Measurements from ENCODE around the gene SMC6.
A peak's percentile ranks its signal among the peaks of the same experiment; 100 is the strongest.

The SMC6 gene

GRCh38 chr2:17759805-17760204 is 6.2 kb upstream of the SMC6 start:
- no peak for DNase-seq

- no peak for DNase-seq
These were observed 4.5 kb upstream of the SMC6 start for GRCh38 chr2:17758118-17758517.

DNA sequence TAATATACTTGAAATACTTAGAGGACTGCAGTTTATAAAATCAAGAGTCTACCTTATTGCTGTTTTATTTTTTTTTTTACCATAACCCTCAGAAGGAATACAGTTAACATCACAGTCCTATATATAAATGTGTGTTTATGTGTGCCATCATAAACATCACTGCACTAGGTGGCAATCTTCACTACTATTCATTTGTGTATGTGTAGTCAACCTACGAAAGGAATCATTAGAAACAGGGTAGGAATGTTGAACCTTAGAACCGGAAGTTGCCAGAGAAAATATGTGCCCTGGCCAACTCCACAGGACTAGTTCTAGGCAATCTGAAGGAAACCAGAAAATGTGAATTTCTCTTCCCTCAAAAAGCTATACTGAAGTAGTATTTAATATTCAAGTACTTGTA is 3.7 kb upstream of the SMC6 start:
- DNase-seq, result no peak

GRCh38 chr2:17756668-17757067 is 3.1 kb upstream of the SMC6 start:
- no peak for DNase-seq

DNA sequence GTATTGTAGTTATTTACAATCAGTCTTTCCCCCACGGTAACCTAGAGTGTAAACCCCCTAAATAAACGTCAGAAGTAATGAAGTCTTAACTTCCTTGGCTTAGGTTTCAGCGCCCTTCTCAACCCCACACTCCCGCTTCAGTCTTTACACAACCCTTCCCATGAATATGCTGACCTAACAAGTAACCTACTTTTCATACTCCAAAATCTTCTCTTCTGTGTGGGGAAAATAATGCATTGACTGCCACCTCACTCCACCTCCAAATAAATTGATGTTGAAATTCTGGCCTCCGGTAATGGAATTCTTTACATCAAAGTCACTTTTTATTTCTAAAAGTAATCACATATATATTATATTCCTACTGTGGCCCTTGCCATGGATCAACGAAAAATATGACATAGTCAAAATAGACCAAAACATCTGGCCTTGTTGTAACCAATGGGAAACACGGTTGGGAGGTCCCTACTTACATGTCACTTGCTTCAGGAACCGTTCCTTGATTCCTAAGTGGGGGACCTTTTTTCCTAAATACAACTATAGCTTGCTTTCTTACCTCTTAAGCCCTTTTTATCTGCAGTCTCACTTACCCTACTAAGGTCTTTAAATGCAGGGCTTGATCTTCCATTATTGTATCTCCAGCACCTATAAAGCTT is 1.3 kb upstream of the SMC6 start:
- no peak for DNase-seq

DNA sequence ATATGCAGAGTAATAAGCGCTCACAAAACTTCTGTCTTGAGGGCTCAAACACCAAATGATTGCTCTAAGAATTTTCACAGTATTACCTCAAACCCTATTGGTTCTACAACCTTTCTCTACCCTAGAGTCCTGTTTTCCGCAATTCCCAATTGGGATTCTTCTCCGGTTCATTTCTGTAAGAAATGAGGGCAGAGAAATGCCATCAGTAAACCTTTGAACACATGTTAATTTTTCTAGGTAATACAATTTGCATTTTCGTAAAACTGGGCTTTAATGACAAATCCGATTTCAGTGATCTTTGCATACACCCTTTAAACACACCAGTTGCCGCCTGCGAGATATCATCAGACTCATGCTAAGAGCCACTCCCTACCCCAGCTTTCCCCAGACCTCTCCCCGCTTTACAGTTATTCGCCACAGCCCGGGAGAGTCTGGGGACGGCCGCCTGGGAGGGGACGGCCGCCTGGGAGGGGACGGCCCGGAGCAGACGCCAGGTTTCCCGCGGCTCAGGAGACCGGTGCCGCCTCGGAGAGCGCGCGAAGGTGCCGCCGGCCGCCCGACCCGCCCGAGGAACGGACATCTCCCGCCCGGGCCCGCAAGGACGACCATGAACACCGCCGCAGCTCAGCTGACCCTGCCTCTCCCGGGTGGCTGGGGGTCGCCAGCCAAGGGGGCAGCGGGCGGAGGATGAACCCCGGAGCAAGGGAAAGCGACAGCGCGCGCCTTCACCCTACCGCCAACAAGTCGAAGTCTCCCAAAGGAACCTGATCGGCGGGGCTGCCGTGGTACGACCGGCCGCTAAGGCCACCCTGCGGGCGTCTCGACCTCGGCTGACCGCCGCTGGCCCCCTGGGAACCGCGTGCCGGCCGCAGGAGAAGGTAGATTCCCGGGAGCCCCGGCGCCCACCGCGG is 463 bp downstream of the SMC6 start:
- peak; percentile 93 for DNase-seq

- no peak for DNase-seq
These were observed 1.4 kb downstream of the SMC6 start for GRCh38 chr2:17752246-17752645.

DNA sequence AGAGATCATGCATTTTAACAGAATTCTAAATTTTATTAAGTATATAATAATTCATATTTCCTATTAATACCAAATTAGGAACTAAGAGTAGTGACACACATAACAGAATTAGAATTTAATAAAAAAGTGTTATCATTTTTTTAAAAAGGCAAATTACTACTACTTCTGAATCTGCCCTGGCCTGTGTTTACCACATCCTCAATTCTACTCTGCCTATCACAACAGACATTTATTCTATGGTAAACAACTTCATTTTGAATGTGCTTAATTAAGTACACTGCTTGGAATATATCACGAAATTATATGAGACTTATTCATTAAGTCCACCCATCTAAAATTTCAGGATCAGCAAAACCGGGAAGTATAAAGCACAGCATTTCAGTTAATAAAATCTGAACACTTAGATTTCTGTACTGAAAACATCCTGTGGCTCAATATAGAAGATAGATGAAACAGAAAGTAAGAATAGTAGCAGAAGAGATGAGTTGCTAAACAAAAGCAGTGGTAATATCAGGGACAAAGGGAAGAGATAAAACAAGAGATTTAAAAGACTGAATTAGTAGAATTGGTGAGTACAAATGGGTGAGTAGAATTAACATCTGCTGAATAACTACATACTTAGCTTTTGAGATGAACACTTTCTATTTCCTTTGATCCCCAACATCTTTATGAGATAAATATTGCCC is 3.7 kb downstream of the SMC6 start:
- DNase-seq, result no peak

GRCh38 chr2:17748745-17749144 is 4.9 kb downstream of the SMC6 start:
- no peak for DNase-seq

DNA sequence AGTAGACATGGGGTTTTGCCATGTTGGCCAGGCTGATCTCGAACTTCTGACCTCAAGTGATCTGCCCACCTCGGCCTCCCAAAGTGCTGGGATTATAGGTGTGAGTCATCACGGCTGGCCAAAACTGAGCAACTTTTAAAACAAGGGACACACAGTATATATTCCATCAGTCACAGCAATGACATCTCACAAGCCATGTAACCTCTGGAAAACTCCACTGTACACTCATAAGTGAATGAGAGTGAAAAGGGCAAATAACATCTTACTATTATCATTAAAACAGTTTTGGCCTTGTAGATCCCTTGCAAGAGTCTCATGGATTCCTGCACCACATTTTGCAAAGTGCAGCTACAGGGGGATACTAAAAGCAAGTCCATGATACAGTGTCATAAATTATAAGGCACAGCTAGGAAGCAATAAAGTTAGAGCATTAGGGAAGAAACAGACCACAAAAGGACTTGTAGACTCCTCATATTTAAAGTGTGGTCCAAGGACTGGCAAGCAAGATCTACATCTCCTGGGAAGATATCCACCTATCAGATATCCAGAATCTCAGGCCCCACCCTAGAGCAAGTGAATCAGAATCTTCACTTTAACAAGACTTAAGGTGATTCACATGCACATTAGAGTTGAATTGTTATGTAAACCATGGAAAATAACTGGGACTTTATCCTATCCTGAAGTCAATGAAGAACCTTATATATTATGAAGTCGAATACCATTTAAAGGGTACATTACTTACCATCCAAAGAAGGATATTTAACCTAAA is 5.7 kb downstream of the SMC6 start:
- DNase-seq, result no peak

GRCh38 chr2:17740203-17740602 is 13.4 kb downstream of the SMC6 start:
- no peak for DNase-seq

DNA sequence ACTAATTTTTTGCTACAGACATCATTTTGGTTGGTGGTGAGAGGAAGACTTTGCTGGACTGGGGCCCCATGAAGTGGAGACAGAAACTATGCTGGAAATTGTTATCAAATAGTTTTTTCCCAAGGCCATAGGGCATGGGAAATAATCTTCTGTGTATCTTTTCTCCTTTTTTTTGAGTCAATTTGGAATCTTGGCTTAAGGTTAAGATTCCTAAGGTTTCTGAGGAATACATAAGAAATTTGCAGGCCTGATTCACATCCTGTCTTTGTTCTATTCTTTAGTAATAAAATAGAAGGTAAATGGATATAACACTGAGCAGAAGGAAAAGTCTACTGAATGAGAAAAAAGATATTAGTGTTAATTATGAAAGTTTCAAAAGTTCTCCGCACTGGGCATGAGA is 16.6 kb downstream of the SMC6 start:
- DNase-seq, result no peak

DNA sequence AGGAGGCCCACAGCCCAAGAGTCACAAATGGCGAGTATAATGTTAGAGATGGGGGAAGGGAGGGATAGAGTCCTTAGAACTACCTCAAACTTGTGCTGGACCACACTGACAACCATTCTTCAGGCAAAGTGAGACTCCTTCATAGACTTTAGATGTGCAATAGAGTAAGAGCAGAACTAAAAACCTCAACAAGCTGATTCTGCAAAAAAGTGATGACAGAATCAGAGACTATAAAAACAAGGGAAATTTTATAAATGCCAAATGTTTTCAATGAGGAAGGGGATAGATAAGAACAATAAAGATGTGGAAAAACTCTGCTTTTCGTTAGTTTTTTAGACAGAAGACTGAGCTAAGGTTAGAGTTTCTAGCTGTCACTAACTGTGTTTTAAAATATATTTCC is 17.7 kb downstream of the SMC6 start:
- DNase-seq, result no peak

DNA sequence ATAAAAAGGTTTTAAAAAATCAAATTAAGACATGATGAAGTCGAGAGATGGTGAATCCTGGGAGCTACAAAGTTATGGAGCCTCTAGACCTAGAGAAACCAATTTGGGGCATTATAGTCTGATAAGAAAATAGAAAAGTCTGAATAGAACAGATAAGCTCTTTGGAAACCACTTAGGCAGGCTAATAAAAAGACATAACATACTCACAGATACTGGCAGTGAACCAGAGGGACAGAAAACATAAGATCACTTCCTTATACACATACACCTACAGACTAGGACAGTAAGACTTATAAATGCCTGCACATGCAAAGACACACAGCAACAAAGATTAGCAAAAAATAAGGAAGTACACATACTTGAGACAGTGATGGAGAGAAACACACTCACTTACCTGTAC is 20.0 kb downstream of the SMC6 start:
- DNase-seq, result no peak

DNA sequence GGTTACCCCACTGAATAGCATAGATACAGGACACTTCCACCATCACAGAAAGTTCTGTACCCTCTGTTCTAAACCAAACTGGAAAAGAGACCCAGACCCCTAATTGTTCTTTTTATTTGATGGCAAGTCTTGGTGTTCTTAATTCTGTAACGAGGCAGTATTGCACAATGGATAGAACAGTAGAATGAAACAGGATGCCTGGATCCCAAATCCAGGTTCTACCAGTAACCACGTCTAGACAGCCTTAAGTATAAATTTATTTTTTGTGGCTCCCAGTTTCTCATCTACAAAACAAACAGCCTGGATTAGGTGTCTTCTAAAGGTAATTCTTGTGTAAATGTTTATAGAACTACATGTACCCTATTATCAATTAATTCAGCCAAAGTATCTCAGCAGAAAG is 23.7 kb downstream of the SMC6 start:
- DNase-seq, result no peak

DNA sequence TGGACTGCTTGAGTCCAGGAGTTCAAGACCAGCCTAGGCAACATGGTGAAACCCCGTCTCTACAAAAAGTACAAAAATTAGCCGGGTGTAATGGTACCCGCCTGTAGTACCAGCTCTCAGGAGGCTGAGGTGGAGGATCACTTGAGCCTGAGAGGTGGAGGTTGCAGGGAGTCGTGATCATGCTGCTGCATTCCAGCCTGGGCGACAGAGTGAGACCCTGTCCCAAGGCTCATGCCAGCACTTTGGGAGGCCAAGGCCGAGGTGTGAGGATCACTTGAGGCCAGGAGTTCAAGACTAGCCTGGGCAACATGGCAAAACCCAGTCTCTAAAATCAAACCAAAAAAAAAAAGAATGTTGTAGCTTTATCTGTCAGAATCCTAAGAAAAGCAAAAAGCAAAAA is 25.4 kb downstream of the SMC6 start:
- no peak for DNase-seq

DNA sequence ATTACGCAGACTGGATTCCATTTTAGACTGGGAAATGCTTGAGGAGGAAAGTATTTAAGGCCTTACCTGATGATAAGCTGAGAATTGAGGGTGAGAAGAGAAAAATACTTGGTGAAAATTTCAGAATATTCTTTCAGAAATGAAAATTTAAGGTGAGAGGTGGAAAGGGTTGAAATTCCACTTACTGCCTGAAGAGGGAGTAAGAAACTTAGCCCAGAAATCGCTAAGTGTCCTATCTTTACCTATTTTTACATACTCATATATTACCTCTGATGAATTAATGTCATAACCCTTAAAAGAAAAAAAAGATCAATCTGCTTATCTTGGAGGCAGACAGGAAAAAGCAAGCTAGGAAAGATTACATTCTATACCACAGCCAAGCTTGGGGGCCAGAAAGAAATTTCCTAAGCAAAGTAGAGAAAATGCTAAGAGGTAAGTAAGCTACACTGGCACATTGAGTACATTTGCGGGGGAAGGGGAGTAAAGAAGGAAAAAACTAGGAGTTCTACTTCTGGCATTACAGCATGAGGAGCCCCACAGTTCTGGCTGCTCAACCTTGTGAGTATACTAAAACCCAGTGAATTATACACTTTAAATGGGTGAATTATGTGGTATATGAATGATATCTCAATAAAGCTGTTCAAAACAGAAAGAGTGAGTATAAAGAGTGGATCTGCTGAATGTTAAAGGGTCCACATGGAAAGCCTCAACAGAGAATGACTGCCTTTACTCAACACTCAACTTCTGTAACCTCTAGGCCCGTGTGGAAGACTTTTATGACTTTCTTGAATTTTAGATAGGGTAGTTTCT is 33.8 kb downstream of the SMC6 start:
- DNase-seq, result peak; percentile 13

DNA sequence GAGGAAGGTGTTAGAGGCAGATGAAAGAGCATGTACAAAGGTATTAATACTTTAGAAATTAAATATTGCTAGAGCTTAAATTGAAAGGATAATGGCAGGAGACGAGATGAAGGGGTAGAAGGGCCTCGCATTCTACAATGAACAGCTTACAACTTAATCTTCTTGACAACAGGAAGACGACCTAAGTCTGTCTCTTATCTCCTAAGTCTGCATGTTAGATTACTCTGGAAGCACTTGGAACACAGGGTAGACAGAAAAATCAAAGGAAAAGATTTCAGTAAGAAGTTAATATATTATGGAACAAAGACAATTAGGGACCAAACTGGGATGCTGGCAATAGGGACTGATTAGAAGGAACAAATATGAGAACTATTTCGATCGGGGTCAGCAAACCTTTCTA is 34.9 kb downstream of the SMC6 start:
- no peak for DNase-seq

GRCh38 chr2:17717666-17718065 is 35.9 kb downstream of the SMC6 start:
- DNase-seq, result no peak

DNA sequence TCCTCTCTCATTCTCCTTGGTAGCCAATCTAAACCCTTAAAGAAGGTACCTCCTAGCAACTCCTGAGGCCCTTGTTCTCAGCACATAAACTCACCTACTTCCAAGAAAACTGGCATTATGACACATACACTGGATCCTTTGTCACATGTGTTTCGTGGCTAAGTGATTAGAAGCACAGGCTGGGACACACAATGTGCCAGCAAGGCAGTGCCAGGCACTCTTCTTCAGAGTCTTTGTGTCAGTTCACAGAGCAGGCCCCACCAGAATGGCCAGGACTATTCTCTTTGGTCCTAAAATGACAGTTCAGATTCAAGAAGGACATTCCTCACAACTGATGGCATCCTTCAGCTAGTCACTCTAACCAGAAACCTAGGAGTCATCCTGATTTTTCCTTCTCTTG is 40.3 kb downstream of the SMC6 start:
- DNase-seq, result no peak

DNA sequence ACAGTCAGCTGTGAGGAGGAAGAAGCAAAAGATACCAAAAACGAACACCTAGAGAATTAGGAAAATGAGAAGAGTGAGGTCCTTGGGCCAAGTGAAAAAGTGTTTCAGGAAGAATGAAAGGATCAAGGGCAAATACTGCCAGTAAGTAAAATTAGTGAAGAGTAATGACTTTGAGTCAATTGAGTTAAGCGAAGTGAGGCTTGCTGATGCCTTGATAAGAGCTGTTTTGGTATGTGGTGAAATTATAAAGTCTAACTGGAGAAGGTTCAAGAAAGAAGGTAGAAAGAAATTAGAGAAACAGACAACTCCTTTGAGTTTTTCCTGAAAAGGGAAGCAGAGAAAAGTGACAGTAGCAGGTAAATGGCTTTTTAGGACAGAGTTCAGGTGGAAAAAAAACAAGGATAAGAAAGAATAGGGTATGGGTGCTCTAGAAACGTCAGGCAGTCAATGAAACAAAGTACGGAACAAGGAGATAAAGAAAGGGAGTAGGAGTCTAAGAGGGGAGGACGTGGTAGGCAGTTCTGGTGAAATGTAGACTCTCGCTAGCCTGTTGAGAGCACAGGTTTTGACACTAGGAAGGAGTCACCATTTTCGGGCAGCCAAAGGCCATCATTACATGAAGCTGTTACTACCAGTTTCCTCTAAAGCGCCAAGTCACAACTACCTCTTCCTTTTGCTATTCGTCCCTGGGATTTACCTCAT is 42.9 kb downstream of the SMC6 start:
- no peak for DNase-seq

DNA sequence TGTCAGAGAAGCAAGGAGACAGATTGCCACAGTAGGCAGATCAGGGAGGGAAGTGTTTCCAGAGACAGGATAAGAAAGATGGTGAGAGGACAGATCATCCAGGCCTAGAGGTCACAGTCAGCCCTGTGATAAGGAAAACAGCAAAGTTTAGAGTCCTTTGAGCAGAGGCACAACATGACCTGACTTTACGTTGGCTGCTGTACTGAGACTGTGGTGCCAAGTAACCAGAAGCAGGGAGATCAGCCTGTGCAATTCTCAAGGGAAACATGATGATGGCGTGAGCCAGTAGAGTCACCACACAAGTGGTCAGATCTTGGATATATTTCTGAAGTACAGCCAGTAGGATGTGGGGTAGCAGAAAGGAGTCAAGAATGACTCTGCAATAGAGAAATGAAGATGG is 43.7 kb downstream of the SMC6 start:
- DNase-seq, result no peak
